Measurements from ENCODE around the gene NPPC.
"Not testable (repeated sequence)": the region's sequence is repeated elsewhere in the genome, so short reads cannot be mapped to it uniquely, and the experiment has no call there.

Gene NPPC

DNA sequence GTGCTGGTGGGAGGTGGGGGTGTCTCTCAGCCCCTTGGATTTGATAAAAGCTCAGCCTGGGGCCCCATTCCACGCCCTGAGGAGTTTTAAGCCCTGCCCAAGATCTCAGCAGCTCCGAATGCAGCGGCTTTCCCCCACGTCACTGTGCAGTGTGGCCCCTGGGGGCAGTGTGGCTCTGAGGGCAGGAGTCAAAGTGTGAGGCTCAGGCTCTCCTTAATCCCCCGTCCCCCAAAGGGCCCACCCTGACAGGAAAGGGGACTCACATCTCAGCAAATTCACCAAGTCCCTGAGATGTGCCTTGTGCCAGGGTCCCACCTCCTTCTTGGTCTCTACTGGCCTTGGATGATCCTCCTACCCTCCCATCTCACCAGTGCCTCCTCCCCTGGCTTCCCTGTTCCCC lies 25.2 kb downstream of the NPPC start:
- Mint-ChIP-seq H3K9me3 (no peaks in the 10 kb centered on the region), H3K27ac (no peak overlapping the region), H3K36me3 (ENCODE audit: low read depth) (no peaks in the 10 kb centered on the region), H3K4me3 (no peak overlapping the region), H3K4me1 (ENCODE audit: low read depth) (no peaks in the 10 kb centered on the region), H3K27me3 (ENCODE audit: low read depth) (peaks cover 10% of the 10 kb centered on the region)

DNA sequence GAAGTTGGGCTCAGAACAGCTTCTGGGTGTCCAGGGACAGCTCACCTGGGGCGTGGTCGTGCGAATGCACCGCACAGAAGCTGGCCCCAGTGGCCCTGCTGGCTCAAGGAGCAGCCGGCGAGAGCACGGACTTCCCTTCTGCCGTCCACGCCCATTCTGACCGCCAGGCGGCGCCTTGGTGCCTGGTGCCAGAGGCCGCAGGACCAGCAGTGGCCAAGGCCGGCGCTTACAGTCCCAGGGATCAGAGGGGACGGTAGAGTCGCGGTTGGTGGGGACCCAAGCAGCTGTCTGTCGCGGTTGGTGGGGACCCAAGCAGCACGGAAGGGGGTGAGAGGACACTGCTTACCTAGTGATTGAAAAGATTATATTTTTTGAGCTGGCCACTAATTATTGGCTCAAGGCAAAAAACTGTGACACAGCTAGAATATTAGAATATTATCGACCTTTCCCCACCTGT lies 25.7 kb downstream of the NPPC start:
- no peak overlapping the region for H3K4me3 Mint-ChIP-seq
- no peaks in the 10 kb centered on the region for H3K36me3 Mint-ChIP-seq (ENCODE audit: low read depth)
- H3K27me3 Mint-ChIP-seq (ENCODE audit: low read depth) = peaks cover 10% of the 10 kb centered on the region
- no peak overlapping the region for H3K27ac Mint-ChIP-seq
- no peaks in the 10 kb centered on the region for H3K4me1 Mint-ChIP-seq (ENCODE audit: low read depth)
- no peaks in the 10 kb centered on the region for H3K9me3 Mint-ChIP-seq

DNA sequence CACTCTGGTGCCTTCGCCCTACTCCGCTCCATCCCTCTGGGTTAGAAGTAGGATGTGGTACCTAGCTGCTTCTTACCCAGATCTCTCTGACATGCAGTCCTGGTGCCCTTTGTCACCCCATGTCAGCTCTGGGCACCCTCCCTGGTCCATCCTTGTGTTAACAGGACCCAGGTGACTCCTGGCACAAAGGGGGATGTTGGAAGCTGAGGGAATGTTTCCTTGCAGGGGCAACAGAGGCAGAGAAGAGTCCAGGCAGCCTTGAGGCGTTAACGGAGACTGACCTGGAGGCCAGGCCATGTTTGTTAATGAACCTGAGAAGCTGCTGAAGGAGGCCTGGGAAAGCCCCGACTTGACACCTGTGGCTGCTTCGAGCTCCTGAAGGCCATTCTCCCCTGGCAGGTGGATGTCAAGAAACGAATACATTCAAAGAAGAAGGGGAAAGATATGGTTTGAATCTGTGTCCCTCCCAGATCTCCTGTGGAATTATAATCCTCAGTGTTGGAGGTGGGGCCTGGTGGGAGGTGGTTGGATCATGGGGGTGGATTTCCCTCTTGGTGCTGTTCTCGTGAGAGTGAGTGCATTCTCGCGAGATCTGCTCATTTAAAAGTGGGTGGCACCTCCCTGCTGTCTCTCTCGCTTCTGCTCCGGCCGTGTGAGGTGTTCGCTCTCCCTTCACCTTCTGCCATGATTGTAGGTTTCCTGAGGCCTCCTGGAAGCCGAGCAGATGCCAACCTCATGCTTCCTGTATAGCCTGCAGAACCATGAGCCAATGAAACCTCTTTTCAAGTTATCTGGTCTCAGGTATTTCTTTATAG lies 31.4 kb downstream of the NPPC start:
- no peaks in the 10 kb centered on the region for H3K4me1 Mint-ChIP-seq (ENCODE audit: low read depth)
- H3K36me3 Mint-ChIP-seq (ENCODE audit: low read depth) = no peaks in the 10 kb centered on the region
- no peak overlapping the region for H3K27ac Mint-ChIP-seq
- peaks cover 5% of the 10 kb centered on the region for H3K27me3 Mint-ChIP-seq (ENCODE audit: low read depth)
- H3K4me3 Mint-ChIP-seq = no peak overlapping the region
- H3K9me3 Mint-ChIP-seq = no peaks in the 10 kb centered on the region

DNA sequence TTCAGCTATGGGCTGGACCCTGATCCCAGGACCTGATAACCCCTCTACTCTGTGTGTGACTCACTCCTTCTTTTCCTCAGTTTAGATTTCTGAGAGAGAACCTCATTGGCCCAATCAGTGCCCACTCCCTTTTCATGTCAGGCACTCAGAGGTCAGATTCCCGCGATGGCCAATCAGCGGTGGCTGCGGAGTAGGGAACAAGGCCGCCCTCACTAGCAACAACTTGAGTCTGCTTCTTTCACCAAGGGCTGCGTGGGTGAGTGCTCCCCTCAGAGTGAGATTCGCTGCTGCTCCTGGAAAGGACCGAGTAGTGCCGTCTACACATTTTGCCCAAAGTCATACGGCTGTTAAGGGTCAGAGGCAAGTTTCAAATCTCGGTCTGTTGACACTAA lies 34.7 kb downstream of the NPPC start:
- Mint-ChIP-seq H3K36me3 (ENCODE audit: low read depth) (no peaks in the 10 kb centered on the region), H3K27ac (no peak overlapping the region), H3K4me1 (ENCODE audit: low read depth) (no peaks in the 10 kb centered on the region), H3K27me3 (ENCODE audit: low read depth) (peaks cover 2% of the 10 kb centered on the region), H3K4me3 (no peak overlapping the region), H3K9me3 (no peaks in the 10 kb centered on the region)

DNA sequence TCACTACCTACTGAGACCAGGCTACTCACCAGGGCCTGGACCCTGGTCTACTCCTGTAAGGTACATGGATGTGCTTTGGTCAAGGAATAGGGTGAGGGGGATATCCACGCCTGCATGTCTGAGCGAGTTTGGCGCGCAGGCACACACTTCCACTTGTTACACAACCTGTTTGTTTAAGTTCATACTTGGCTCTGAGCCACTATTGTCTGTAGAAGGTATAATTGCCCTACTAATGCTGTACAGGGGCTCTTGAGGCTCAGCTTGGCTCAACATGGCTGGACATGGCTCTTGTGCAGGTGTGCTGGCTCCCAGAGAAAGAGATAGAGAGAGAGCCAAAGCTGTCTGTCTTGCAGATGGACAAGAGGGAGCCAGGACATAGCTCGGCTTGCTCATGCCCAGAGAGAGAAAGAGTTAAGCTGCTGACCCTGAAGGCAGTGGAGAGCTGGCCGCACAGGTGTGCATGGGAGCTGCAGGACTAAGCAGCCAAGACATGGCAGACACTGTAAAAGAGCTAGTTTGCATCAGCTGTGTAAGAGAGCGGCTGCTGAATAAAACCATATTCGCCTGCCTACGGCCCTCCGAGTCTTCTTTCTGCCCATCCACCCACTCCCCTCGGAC lies 35.2 kb downstream of the NPPC start:
- Mint-ChIP-seq H3K36me3 (ENCODE audit: low read depth) (no peaks in the 10 kb centered on the region), H3K27ac (no peak overlapping the region), H3K27me3 (ENCODE audit: low read depth) (peaks cover 5% of the 10 kb centered on the region), H3K9me3 (no peaks in the 10 kb centered on the region), H3K4me3 (no peak overlapping the region), H3K4me1 (ENCODE audit: low read depth) (no peaks in the 10 kb centered on the region)

GRCh38 chr2:231887756-231888155 lies 38.4 kb downstream of the NPPC start:
- Mint-ChIP-seq H3K27ac (no peak overlapping the region), H3K4me1 (ENCODE audit: low read depth) (no peaks in the 10 kb centered on the region), H3K36me3 (ENCODE audit: low read depth) (no peaks in the 10 kb centered on the region)

GRCh38 chr2:231886071-231886681 lies 40.0 kb downstream of the NPPC start:
- H3K9me3 Mint-ChIP-seq = no peaks in the 10 kb centered on the region
- H3K27me3 Mint-ChIP-seq (ENCODE audit: low read depth) = peaks cover 5% of the 10 kb centered on the region
- H3K27ac Mint-ChIP-seq = no peak overlapping the region
- H3K36me3 Mint-ChIP-seq (ENCODE audit: low read depth) = no peaks in the 10 kb centered on the region
- no peak overlapping the region for H3K4me3 Mint-ChIP-seq
- no peaks in the 10 kb centered on the region for H3K4me1 Mint-ChIP-seq (ENCODE audit: low read depth)

More at GRCh38 chr2:231887756-231888155, 38.4 kb downstream of the NPPC start:
- no peak overlapping the region for H3K4me3 Mint-ChIP-seq
- H3K27me3 Mint-ChIP-seq (ENCODE audit: low read depth) = peaks cover 5% of the 10 kb centered on the region
- H3K9me3 Mint-ChIP-seq = no peaks in the 10 kb centered on the region

DNA sequence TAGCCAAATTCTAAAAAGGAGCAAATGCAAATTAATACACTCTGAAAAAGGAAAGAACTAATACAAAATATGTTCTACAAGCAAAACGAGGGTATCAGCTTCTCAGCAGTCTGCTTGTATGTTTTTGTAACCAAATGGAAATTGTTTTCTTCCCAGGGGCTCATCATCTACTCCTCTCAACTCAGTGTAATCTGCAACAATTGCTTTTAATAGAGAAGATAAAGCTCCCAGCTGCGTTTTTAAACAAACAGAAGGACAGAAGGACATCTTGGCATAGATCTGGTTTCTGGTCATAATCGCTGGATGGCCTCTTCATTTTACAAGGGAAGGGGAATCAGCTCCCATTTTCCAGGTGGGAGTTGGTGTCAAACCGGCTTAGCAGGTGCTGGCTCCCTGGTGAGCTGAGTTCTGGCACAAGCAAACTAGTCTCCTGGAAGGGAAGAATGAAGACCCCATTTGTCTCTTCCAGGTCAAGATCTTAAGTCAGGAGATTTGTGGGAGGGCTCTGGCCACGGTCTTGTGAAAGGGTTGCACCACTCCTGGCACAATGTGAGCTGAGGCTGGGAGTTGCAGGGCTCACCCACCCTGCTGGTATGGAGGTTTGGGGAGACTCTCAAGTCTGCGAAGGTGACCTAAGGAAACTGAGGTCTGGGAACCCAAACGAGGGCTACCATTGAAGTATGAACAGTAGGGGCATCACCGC lies 41.6 kb downstream of the NPPC start:
- Mint-ChIP-seq H3K4me3 (no peak overlapping the region), H3K36me3 (ENCODE audit: low read depth) (no peaks in the 10 kb centered on the region), H3K27me3 (ENCODE audit: low read depth) (peaks cover 9% of the 10 kb centered on the region), H3K4me1 (ENCODE audit: low read depth) (no peaks in the 10 kb centered on the region), H3K27ac (no peak overlapping the region), H3K9me3 (no peaks in the 10 kb centered on the region)

GRCh38 chr2:231883468-231883881 lies 42.7 kb downstream of the NPPC start:
- Mint-ChIP-seq H3K27me3 (ENCODE audit: low read depth) (peaks cover 9% of the 10 kb centered on the region), H3K4me3 (no peak overlapping the region), H3K9me3 (no peaks in the 10 kb centered on the region), H3K36me3 (ENCODE audit: low read depth) (no peaks in the 10 kb centered on the region), H3K4me1 (ENCODE audit: low read depth) (no peaks in the 10 kb centered on the region), H3K27ac (no peak overlapping the region)

GRCh38 chr2:231882646-231883045 lies 43.5 kb downstream of the NPPC start:
- no peaks in the 10 kb centered on the region for H3K36me3 Mint-ChIP-seq (ENCODE audit: low read depth)
- no peaks in the 10 kb centered on the region for H3K4me1 Mint-ChIP-seq (ENCODE audit: low read depth)
- peaks cover 9% of the 10 kb centered on the region for H3K27me3 Mint-ChIP-seq (ENCODE audit: low read depth)
- no peaks in the 10 kb centered on the region for H3K9me3 Mint-ChIP-seq
- no peak overlapping the region for H3K4me3 Mint-ChIP-seq
- no peak overlapping the region for H3K27ac Mint-ChIP-seq

DNA sequence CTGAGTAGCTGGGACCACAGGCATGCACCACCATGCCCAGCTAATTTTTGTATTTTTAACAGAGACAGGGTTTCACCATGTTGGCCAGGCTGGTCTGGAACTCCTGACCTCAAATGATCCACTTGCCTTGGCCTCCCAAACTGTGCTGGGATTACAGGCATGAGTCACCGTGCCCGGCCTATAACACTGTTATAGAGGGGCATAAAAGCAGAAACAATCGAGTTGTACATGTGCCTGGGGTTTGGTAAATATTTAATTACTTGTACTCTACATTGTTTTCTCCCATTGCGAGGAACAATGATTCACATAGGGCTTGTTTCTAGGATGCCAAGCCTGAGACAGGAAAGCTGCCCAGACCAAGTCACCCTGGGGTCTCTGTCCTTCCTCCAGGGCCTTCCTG lies 45.8 kb downstream of the NPPC start:
- H3K27ac Mint-ChIP-seq; H3K36me3 Mint-ChIP-seq (ENCODE audit: low read depth); H3K4me3 Mint-ChIP-seq; H3K9me3 Mint-ChIP-seq; H3K4me1 Mint-ChIP-seq (ENCODE audit: low read depth); H3K27me3 Mint-ChIP-seq (ENCODE audit: low read depth): not testable (repeated sequence)

DNA sequence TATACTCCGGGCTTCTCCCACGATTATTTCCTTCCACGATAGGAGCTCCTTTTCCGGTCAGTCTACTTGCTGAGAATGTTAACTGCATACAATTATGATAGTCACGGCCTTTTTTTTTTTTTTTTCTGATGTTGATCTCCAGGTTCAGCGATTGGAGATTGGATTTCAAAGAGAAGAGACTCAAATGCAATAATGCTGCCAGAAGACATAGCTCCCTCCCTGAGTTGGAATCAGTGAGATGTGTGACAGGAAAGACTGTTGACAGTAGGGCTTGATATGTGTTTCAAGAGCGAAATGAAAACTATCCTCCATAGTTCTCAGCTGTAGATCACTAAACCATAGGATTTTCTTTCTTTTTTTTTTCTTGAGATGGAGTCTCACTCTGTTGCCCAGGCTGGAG lies 47.0 kb downstream of the NPPC start:
- Mint-ChIP-seq H3K4me3 (no peak overlapping the region), H3K27me3 (ENCODE audit: low read depth) (peaks cover 3% of the 10 kb centered on the region), H3K9me3 (no peaks in the 10 kb centered on the region), H3K27ac (no peak overlapping the region), H3K36me3 (ENCODE audit: low read depth) (no peaks in the 10 kb centered on the region), H3K4me1 (ENCODE audit: low read depth) (no peaks in the 10 kb centered on the region)

- Mint-ChIP-seq H3K36me3 (ENCODE audit: low read depth) (no peaks in the 10 kb centered on the region), H3K4me1 (ENCODE audit: low read depth) (no peaks in the 10 kb centered on the region), H3K4me3 (no peak overlapping the region), H3K27ac (no peak overlapping the region), H3K27me3 (ENCODE audit: low read depth) (peaks cover 3% of the 10 kb centered on the region), H3K9me3 (no peaks in the 10 kb centered on the region)
Measured at GRCh38 chr2:231877533-231878456, 48.4 kb downstream of the NPPC start.

DNA sequence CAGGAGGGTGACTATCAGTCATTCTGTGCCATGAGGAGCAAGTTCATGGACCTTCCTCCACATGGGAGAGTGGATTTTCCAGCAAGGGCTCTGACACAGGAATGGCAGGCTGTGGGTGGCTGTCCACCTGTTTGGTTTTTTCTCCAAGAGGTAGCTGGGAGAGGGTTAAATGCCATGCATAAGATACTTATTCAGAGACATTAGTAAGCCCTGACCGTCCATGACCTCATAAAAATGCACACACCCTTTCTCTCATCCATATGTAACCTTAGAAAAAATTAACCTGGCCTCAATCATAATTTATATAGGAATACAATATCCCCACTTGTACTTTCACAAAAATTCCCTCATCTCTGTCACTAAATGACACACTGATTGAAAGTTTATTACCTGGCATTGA lies 51.3 kb downstream of the NPPC start:
- no peak overlapping the region for H3K27ac Mint-ChIP-seq
- no peaks in the 10 kb centered on the region for H3K36me3 Mint-ChIP-seq (ENCODE audit: low read depth)
- H3K4me3 Mint-ChIP-seq = no peak overlapping the region
- no peaks in the 10 kb centered on the region for H3K4me1 Mint-ChIP-seq (ENCODE audit: low read depth)
- H3K27me3 Mint-ChIP-seq (ENCODE audit: low read depth) = no peaks in the 10 kb centered on the region
- peaks cover 3% of the 10 kb centered on the region for H3K9me3 Mint-ChIP-seq
